ENCODE measurements around the gene GPBAR1.

DNA sequence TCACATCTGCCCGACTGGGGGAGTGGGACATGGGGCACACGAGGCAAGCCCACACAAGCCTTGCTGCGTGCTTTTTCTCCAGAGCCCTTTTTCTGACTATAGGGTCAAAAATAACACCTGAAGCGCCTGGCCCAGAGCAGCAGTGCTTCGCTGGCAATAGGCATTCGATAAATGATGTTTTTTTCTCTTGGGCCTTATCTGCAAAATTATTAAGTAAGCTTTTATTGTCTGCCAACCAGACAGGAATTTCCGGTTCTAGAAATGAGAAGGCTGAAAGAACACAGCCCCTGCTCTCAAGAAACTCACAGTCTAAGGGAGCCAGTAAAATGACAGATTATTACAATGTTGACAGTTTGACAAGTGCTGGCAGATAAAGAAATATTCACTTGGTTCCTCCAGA, 34.2 kb downstream of the GPBAR1 start:
- TF ChIP-seq JUNB (IDR thresholded peaks at IDR 0.05; ENCODE audit: unreplicated experiment) = no peak
- TF ChIP-seq, protein P1, sequence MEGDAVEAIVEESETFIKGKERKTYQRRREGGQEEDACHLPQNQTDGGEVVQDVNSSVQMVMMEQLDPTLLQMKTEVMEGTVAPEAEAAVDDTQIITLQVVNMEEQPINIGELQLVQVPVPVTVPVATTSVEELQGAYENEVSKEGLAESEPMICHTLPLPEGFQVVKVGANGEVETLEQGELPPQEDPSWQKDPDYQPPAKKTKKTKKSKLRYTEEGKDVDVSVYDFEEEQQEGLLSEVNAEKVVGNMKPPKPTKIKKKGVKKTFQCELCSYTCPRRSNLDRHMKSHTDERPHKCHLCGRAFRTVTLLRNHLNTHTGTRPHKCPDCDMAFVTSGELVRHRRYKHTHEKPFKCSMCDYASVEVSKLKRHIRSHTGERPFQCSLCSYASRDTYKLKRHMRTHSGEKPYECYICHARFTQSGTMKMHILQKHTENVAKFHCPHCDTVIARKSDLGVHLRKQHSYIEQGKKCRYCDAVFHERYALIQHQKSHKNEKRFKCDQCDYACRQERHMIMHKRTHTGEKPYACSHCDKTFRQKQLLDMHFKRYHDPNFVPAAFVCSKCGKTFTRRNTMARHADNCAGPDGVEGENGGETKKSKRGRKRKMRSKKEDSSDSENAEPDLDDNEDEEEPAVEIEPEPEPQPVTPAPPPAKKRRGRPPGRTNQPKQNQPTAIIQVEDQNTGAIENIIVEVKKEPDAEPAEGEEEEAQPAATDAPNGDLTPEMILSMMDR (conservative IDR thresholded peaks at IDR 0.05; ENCODE audit: low read depth in 2 of 2) = no peak
- TF ChIP-seq, protein P2, sequence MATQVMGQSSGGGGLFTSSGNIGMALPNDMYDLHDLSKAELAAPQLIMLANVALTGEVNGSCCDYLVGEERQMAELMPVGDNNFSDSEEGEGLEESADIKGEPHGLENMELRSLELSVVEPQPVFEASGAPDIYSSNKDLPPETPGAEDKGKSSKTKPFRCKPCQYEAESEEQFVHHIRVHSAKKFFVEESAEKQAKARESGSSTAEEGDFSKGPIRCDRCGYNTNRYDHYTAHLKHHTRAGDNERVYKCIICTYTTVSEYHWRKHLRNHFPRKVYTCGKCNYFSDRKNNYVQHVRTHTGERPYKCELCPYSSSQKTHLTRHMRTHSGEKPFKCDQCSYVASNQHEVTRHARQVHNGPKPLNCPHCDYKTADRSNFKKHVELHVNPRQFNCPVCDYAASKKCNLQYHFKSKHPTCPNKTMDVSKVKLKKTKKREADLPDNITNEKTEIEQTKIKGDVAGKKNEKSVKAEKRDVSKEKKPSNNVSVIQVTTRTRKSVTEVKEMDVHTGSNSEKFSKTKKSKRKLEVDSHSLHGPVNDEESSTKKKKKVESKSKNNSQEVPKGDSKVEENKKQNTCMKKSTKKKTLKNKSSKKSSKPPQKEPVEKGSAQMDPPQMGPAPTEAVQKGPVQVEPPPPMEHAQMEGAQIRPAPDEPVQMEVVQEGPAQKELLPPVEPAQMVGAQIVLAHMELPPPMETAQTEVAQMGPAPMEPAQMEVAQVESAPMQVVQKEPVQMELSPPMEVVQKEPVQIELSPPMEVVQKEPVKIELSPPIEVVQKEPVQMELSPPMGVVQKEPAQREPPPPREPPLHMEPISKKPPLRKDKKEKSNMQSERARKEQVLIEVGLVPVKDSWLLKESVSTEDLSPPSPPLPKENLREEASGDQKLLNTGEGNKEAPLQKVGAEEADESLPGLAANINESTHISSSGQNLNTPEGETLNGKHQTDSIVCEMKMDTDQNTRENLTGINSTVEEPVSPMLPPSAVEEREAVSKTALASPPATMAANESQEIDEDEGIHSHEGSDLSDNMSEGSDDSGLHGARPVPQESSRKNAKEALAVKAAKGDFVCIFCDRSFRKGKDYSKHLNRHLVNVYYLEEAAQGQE (IDR thresholded peaks at IDR 0.05; ENCODE audit: unreplicated experiment) = no peak
